SK-N-SH treated with all-trans-retinoic acid at 6 μM for 48 hours (cell line): ENCODE results near the gene PDE1C.

ENCODE experiments used
- GLIS3 ChIP-seq: fragments of 250-450 bp; sonication (Bioruptor Pico); IDR thresholded peaks from 2 replicates; pipeline ENCODE4 v1.5.0; 2020; ENCODE audit warnings: mild to moderate bottlenecking, moderate library complexity
- RARB ChIP-seq: fragments of 250-450 bp; sonication (Bioruptor Pico); IDR thresholded peaks from 2 replicates; pipeline ENCODE4 v1.8.0; 2021; ENCODE audit warnings: mild to moderate bottlenecking, moderate library complexity
- TCF4 ChIP-seq: fragments of 250-450 bp; sonication (Bioruptor Pico); IDR thresholded peaks from 2 replicates; pipeline ENCODE4 v1.8.0; 2021; ENCODE audit warnings: mild to moderate bottlenecking, moderate library complexity, borderline replicate concordance
- TOX ChIP-seq: fragments of 250-450 bp; sonication (Bioruptor Pico); IDR thresholded peaks from 2 replicates; pipeline ENCODE4 v1.8.0; 2021; ENCODE audit warnings: mild to moderate bottlenecking, moderate library complexity, borderline replicate concordance
- ZC3H10 ChIP-seq: fragments of 250-450 bp; sonication (Bioruptor Pico); IDR thresholded peaks from 2 replicates; pipeline ENCODE4 v1.5.1; 2021; ENCODE audit warnings: mild to moderate bottlenecking, moderate library complexity
- ZFP3 ChIP-seq: fragments of 250-450 bp; sonication (Bioruptor Pico); IDR thresholded peaks from 2 replicates; pipeline ENCODE4 v1.5.0; 2020; ENCODE audit warnings: mild to moderate bottlenecking, moderate library complexity
- ZFP30 ChIP-seq: fragments of 450-650 bp; formaldehyde crosslinking; IDR thresholded peaks from 2 replicates; pipeline ENCODE4 v1.5.0; 2022; ENCODE audit warnings: mild to moderate bottlenecking, moderate library complexity
- ZNF565 ChIP-seq: fragments of 450-650 bp; formaldehyde crosslinking; conservative IDR thresholded peaks from 2 replicates; pipeline ENCODE4 v1.5.0; 2020; ENCODE audit warnings: low read depth, mild to moderate bottlenecking, moderate library complexity
- ZNF70 ChIP-seq: fragments of 450-650 bp; formaldehyde crosslinking; IDR thresholded peaks from 2 replicates; pipeline ENCODE4 v1.5.0; 2020; ENCODE audit warnings: mild to moderate bottlenecking, moderate library complexity
- TF ChIP-seq, protein P1 (sequence below): fragments of 250-450 bp; sonication (Bioruptor Pico); IDR thresholded peaks from 2 replicates; pipeline ENCODE4 v1.5.1; 2020; ENCODE audit warnings: low read depth, mild to moderate bottlenecking, moderate library complexity
- TF ChIP-seq, protein P2 (sequence below): fragments of 250-450 bp; sonication (Bioruptor Pico); IDR thresholded peaks from 2 replicates; pipeline ENCODE4 v1.8.0; 2021; ENCODE audit warnings: low read depth, mild to moderate bottlenecking, moderate library complexity, borderline replicate concordance
- TF ChIP-seq, protein P3 (sequence below): fragments of 250-450 bp; sonication (Bioruptor Pico); IDR thresholded peaks from 2 replicates; pipeline ENCODE4 v1.8.0; 2020; ENCODE audit warnings: mild to moderate bottlenecking, moderate library complexity, borderline replicate concordance

DNA sequence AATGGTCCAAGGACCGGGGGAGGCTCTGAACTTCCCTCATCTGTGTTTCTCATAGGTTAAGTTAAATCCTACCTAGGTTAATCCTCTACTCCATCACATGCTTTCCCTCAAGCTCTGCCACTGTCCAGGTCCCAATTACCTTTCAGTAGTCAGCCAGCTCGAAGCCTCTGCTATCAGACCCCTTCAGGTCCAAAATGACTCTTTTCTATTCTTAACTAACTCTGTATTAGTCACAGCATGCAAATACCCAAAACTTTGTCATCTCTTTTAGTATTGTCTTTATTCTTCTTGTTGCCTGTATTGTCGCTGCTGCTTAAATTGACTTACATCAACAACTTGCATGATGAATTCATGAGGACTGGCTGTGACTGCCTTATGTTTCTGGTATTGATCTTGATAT lies 367.9 kb downstream of the PDE1C start:
- TF ChIP-seq, protein P1, sequence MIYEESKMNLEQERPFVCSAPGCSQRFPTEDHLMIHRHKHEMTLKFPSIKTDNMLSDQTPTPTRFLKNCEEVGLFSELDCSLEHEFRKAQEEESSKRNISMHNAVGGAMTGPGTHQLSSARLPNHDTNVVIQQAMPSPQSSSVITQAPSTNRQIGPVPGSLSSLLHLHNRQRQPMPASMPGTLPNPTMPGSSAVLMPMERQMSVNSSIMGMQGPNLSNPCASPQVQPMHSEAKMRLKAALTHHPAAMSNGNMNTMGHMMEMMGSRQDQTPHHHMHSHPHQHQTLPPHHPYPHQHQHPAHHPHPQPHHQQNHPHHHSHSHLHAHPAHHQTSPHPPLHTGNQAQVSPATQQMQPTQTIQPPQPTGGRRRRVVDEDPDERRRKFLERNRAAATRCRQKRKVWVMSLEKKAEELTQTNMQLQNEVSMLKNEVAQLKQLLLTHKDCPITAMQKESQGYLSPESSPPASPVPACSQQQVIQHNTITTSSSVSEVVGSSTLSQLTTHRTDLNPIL (CRISPR knock-in tag): no peak
- TF ChIP-seq GLIS3 (CRISPR knock-in tag) (no peak), ZFP3 (CRISPR knock-in tag) (no peak), ZNF565 (CRISPR knock-in tag) (no peak), ZC3H10 (CRISPR knock-in tag) (no peak), RARB (no peak), ZFP30 (no peak), TCF4 (no peak), ZNF70 (CRISPR knock-in tag) (no peak), TOX (no peak)
- TF ChIP-seq, protein P2, sequence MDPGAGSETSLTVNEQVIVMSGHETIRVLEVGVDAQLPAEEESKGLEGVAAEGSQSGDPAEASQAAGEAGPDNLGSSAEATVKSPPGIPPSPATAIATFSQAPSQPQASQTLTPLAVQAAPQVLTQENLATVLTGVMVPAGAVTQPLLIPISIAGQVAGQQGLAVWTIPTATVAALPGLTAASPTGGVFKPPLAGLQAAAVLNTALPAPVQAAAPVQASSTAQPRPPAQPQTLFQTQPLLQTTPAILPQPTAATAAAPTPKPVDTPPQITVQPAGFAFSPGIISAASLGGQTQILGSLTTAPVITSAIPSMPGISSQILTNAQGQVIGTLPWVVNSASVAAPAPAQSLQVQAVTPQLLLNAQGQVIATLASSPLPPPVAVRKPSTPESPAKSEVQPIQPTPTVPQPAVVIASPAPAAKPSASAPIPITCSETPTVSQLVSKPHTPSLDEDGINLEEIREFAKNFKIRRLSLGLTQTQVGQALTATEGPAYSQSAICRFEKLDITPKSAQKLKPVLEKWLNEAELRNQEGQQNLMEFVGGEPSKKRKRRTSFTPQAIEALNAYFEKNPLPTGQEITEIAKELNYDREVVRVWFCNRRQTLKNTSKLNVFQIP: no peak
- TF ChIP-seq, protein P3, sequence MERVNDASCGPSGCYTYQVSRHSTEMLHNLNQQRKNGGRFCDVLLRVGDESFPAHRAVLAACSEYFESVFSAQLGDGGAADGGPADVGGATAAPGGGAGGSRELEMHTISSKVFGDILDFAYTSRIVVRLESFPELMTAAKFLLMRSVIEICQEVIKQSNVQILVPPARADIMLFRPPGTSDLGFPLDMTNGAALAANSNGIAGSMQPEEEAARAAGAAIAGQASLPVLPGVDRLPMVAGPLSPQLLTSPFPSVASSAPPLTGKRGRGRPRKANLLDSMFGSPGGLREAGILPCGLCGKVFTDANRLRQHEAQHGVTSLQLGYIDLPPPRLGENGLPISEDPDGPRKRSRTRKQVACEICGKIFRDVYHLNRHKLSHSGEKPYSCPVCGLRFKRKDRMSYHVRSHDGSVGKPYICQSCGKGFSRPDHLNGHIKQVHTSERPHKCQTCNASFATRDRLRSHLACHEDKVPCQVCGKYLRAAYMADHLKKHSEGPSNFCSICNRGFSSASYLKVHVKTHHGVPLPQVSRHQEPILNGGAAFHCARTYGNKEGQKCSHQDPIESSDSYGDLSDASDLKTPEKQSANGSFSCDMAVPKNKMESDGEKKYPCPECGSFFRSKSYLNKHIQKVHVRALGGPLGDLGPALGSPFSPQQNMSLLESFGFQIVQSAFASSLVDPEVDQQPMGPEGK (CRISPR knock-in tag): no peak
